Measurements from ENCODE around the gene DNAH6.
"Not testable (repeated sequence)": the region's sequence is repeated elsewhere in the genome, so short reads cannot be mapped to it uniquely, and the experiment has no call there.

Gene DNAH6

DNA sequence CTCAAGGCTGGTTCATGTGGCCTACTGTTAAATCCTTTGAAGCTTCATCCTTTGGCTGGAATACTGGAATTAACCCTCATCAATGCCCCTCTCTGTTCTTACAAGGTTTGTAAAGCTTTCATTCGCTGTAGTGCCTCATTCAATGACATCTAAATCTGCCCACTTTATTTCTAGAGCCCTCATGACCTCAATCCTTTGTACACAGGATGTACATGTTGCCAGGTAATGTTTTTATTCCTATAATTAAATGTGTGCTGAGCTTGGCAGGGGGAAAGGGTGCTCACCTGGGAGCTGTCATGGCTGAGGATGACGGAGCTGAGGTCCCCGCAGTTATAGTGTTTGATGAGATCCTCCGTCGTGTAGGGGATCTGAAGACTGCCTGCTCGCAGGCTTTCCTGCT is 325.3 kb downstream of the DNAH6 start:
- DNase-seq (ENCODE audit: low spot score), result no peak

- no peak for DNase-seq (ENCODE audit: low spot score)
Observed at GRCh38 chr2:84844141-84844540, 327.8 kb downstream of the DNAH6 start.

- DNase-seq (ENCODE audit: low spot score), result no peak
Observed at GRCh38 chr2:84846041-84846663, 329.9 kb downstream of the DNAH6 start.

GRCh38 chr2:84846741-84847142 is 330.4 kb downstream of the DNAH6 start:
- no peak for DNase-seq (ENCODE audit: low spot score)

GRCh38 chr2:84847326-84848050 is 331.2 kb downstream of the DNAH6 start:
- DNase-seq (ENCODE audit: low spot score), result no peak

GRCh38 chr2:84849271-84849952 is 333.1 kb downstream of the DNAH6 start:
- no peak for DNase-seq (ENCODE audit: low spot score)

DNA sequence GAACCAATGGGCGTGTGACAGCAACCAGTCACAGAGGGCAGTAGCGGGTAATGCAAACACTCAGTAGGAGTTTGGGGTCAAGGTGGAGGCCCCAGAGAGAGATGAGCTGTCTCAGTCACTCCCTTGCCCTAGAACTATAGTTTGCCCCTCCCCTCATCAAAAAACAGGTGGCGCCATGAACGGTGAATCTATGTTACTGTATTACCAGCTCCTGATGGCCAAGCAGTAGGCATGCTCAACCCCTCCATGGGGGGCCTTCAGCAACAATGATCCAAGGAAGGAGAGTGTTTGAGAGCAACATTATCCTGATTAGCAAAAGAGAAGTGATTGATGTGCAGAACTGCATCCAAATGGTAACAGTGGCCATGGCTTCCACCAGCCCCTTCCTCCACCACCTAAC is 334.2 kb downstream of the DNAH6 start:
- no peak for DNase-seq (ENCODE audit: low spot score)

- DNase-seq (ENCODE audit: low spot score), result no peak
Observed at GRCh38 chr2:84851876-84852275, 335.6 kb downstream of the DNAH6 start.

- DNase-seq (ENCODE audit: low spot score), result no peak
Observed at GRCh38 chr2:84854850-84855249, 338.6 kb downstream of the DNAH6 start.

DNA sequence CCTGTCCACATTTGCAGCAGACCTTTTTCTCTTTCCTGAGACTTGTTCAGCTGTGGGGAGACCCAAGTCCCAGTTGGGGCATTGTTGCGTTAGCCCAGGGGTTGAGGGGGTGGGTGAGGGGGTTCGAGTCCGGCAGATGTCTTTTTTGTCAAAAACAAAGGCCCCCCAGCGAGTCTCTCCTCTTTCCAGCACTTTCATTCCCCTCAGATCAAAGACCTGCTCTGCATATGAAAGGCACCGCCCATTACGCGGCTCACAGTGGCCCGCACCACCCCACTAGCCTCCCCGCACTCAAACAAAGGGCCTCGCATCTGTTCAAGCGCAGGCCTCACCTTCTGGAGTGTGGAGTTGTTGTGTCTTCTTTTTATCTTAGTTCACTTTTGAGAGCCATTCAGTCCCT is 339.4 kb downstream of the DNAH6 start:
- DNase-seq (ENCODE audit: low spot score), result no peak

GRCh38 chr2:84856787-84857186 is 340.5 kb downstream of the DNAH6 start:
- no peak for DNase-seq (ENCODE audit: low spot score)

DNA sequence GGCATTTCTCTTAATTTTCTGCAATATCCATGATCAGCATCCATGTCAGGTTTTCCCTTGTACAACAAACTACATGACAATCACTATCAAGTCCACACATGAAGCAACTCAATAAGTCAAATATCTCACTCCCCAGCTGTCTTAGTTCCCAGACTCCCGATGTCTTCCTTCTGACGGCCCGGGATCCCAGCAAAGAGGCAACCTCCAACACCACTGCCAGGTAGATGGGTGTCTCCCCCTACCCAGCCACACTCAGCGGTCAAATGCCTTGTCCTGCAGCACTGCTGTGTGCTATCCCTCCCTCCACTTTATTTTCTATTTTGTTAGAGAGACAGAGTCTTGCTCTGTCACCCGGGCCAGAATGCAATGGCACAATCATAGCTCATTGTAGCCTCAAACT is 341.3 kb downstream of the DNAH6 start:
- no peak for DNase-seq (ENCODE audit: low spot score)

GRCh38 chr2:84858123-84858522 is 341.8 kb downstream of the DNAH6 start:
- DNase-seq (ENCODE audit: low spot score), result no peak

GRCh38 chr2:84858937-84859336 is 342.6 kb downstream of the DNAH6 start:
- DNase-seq (ENCODE audit: low spot score), result no peak

GRCh38 chr2:84861539-84861938 is 345.2 kb downstream of the DNAH6 start:
- no peak for DNase-seq (ENCODE audit: low spot score)

DNA sequence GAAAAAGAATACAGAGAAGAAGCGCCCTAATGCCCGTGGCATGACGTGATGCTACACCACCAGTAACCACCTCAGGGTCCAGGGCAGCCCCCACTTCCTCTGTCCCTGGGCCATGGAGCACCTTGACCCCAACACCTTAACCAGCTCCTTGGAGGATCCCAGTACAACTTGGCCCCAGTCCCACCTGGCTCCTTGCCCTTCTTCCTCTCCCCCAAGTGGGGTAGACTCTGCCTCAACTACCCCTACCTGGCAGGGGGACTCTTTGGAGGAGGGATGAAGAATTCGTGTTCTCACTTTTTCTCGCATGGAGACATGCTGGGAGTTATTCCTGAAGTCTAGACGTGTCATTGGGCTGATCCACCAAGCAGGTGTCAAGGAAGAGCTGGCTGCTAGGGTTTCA is 345.7 kb downstream of the DNAH6 start:
- DNase-seq (ENCODE audit: low spot score), result no peak

- DNase-seq (ENCODE audit: low spot score), result no peak
Observed at GRCh38 chr2:84865181-84865783, 349.0 kb downstream of the DNAH6 start.

- DNase-seq (ENCODE audit: low spot score), result no peak
Observed at GRCh38 chr2:84866122-84866521, 349.8 kb downstream of the DNAH6 start.

- DNase-seq (ENCODE audit: low spot score), result not testable (repeated sequence)
Observed at GRCh38 chr2:84868327-84868726, 352.0 kb downstream of the DNAH6 start.

Data from hematopoietic multipotent progenitor cell treated with erythropoietin and hydrocortisone succinate and interleukin-3 and kit ligand, for 17 days (in vitro differentiated cells).